ENCODE measurements around the gene GPC6.
"Not testable (repeated sequence)": the region's sequence is repeated elsewhere in the genome, so short reads cannot be mapped to it uniquely, and the experiment has no call there.

GPC6 gene

DNA sequence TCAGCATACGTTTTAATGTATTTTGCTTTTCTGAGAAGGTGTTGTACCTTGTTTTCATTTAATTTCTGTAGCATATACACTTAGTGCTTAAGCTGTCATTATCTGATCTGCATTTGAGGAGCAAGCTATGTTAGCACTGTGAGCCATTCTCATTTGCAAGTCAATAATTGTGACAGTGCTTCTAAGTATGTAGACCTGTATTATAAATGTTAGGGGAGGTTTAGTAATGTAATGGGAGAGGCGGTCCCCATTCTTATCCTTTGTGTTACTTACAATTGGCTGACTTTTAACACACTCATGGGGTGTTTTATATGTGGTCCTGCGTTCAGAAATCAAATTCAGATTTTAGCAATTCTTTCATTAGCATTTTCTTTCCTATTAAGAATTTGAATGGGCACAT is 90.2 kb downstream of the GPC6 start:
- Histone ChIP-seq H2AFZ (ENCODE audit: low read depth, low read length) (no peak overlapping the region), H3K4me3 (ENCODE audit: low read length) (no peak overlapping the region), H3K79me2 (ENCODE audit: low read length) (no peaks in the 10 kb centered on the region)

DNA sequence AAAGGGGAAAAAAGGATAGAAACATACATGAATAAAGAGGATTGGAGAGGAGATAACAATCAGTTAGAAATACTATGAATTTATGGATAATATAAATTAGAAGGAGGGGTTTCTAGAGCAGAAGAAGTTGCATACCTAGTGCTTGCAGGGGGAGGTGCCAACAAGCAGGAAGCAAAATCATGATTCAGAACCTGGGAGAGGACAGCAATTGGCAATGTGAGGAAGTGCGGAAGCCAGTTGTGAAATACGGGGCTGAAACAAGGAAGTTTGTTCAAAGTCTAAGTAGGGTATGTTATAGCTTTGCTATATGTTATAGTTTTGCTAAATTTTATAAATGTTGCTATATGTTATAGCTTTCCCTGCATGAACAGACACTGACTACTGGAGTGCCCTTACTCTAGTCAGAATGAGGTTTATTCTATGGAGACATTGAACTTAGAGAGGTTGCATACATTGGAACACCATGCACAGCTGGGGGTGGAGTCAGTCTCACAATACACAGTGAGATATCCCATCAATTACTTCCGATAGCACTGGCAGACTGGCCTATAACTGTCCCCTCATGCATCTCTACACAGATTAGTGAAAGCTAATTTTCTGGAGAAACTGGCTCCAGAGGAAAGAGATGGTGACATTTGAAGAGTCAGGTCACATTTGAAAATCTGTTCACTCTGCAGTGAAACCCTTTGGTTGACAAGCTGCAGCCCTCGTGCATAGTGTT is 92.1 kb downstream of the GPC6 start:
- Histone ChIP-seq H3K27ac (ENCODE audit: low read length) (no peak overlapping the region), H3K4me3 (ENCODE audit: low read length) (no peak overlapping the region), H3K27me3 (ENCODE audit: low read depth, low read length) (no peaks in the 10 kb centered on the region), H3K79me2 (ENCODE audit: low read length) (no peaks in the 10 kb centered on the region), H2AFZ (ENCODE audit: low read depth, low read length) (no peak overlapping the region), H3K4me1 (ENCODE audit: low read length) (no peaks in the 10 kb centered on the region), H4K20me1 (ENCODE audit: insufficient read depth, low read length) (no peaks in the 10 kb centered on the region), H3K4me2 (ENCODE audit: low read length) (no peak overlapping the region), H3K9me3 (ENCODE audit: insufficient read depth, low read length) (no peaks in the 10 kb centered on the region), H3K36me3 (replicated peaks; ENCODE audit: low read depth, low read length) (no peaks in the 10 kb centered on the region), H3K9ac (ENCODE audit: low read length) (no peak overlapping the region)
- no peak for TF ChIP-seq EZH2phosphoT487 (IDR thresholded peaks at IDR 0.05; ENCODE audit: low read depth)
- TF ChIP-seq, protein P1, sequence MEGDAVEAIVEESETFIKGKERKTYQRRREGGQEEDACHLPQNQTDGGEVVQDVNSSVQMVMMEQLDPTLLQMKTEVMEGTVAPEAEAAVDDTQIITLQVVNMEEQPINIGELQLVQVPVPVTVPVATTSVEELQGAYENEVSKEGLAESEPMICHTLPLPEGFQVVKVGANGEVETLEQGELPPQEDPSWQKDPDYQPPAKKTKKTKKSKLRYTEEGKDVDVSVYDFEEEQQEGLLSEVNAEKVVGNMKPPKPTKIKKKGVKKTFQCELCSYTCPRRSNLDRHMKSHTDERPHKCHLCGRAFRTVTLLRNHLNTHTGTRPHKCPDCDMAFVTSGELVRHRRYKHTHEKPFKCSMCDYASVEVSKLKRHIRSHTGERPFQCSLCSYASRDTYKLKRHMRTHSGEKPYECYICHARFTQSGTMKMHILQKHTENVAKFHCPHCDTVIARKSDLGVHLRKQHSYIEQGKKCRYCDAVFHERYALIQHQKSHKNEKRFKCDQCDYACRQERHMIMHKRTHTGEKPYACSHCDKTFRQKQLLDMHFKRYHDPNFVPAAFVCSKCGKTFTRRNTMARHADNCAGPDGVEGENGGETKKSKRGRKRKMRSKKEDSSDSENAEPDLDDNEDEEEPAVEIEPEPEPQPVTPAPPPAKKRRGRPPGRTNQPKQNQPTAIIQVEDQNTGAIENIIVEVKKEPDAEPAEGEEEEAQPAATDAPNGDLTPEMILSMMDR (IDR thresholded peaks at IDR 0.05; ENCODE audit: low read depth, low read length), result no peak

More for the DNA sequence above, 90.2 kb downstream of the GPC6 start:
- H3K9me3 ChIP-seq (ENCODE audit: insufficient read depth, low read length), result no peaks in the 10 kb centered on the region
- H3K4me2 ChIP-seq (ENCODE audit: low read length), result no peak overlapping the region
- no peak for TF ChIP-seq EZH2phosphoT487 (IDR thresholded peaks at IDR 0.05; ENCODE audit: low read depth)
- TF ChIP-seq, protein P1 (IDR thresholded peaks at IDR 0.05; ENCODE audit: low read depth, low read length), result no peak
- no peaks in the 10 kb centered on the region for H3K4me1 ChIP-seq (ENCODE audit: low read length)
- H4K20me1 ChIP-seq (ENCODE audit: insufficient read depth, low read length), result no peaks in the 10 kb centered on the region
- no peak overlapping the region for H3K9ac ChIP-seq (ENCODE audit: low read length)
- no peak overlapping the region for H3K27ac ChIP-seq (ENCODE audit: low read length)
- no peaks in the 10 kb centered on the region for H3K27me3 ChIP-seq (ENCODE audit: low read depth, low read length)
- H3K36me3 ChIP-seq (replicated peaks; ENCODE audit: low read depth, low read length), result no peaks in the 10 kb centered on the region

DNA sequence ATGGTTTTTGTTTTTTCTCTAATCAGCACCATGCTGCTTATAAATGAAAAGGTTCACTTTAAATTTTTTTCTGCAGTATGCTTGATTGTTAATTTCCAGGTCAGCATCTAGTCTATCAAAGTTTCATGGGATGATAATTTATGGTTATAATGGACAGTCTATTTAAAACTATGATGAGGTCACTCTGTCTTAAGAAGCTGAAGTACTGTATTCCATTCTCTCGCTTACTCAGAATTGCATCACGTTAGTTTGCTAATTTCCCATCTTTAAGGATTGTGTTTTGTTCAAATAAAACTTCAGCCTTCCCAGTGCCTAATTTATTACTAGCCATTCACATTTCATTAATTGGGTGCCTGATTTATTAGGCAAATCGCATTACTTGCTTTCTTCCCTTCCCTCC is 94.3 kb downstream of the GPC6 start:
- Histone ChIP-seq H3K27me3 (ENCODE audit: low read depth, low read length) (no peaks in the 10 kb centered on the region), H3K79me2 (ENCODE audit: low read length) (no peaks in the 10 kb centered on the region), H3K4me3 (ENCODE audit: low read length) (no peak overlapping the region), H4K20me1 (ENCODE audit: insufficient read depth, low read length) (no peaks in the 10 kb centered on the region), H3K27ac (ENCODE audit: low read length) (no peak overlapping the region), H2AFZ (ENCODE audit: low read depth, low read length) (no peak overlapping the region), H3K9ac (ENCODE audit: low read length) (no peak overlapping the region), H3K4me1 (ENCODE audit: low read length) (no peaks in the 10 kb centered on the region), H3K9me3 (ENCODE audit: insufficient read depth, low read length) (no peaks in the 10 kb centered on the region), H3K36me3 (replicated peaks; ENCODE audit: low read depth, low read length) (no peaks in the 10 kb centered on the region), H3K4me2 (ENCODE audit: low read length) (no peak overlapping the region)
- TF ChIP-seq EZH2phosphoT487 (IDR thresholded peaks at IDR 0.05; ENCODE audit: low read depth), result no peak
- TF ChIP-seq, protein P1 (IDR thresholded peaks at IDR 0.05; ENCODE audit: low read depth, low read length), result no peak

DNA sequence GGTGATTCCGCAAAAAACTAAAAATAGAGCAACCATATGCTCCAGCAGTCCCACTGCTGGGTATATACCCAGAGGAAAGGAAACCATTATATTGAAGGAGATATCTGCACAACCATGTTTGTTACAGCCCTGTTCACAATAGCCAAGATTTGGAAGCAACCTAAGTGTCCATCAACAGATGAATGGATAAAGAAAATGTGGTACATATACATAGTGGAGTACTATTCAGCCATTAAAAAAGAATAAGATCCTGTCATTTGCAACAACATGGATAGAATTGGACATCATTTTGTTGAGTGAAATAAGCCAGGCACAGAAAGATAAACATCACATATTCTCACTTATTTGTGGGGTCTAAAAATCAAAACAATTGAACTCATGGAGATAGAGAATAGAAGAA is 97.3 kb downstream of the GPC6 start:
- not testable (repeated sequence) for H3K4me1 ChIP-seq (ENCODE audit: low read length); H2AFZ ChIP-seq (ENCODE audit: low read depth, low read length); H3K36me3 ChIP-seq (replicated peaks; ENCODE audit: low read depth, low read length); H4K20me1 ChIP-seq (ENCODE audit: insufficient read depth, low read length); H3K9me3 ChIP-seq (ENCODE audit: insufficient read depth, low read length); H3K4me2 ChIP-seq (ENCODE audit: low read length); H3K27me3 ChIP-seq (ENCODE audit: low read depth, low read length); H3K27ac ChIP-seq (ENCODE audit: low read length); H3K9ac ChIP-seq (ENCODE audit: low read length); H3K79me2 ChIP-seq (ENCODE audit: low read length); H3K4me3 ChIP-seq (ENCODE audit: low read length)
